ENCODE data around the gene PTGR3. TPM values are rescaled to one million over a fixed set of nuclear protein-coding genes. Genes with fewer than 3 reads are reported as not detected.
"Not testable (repeated sequence)": the region's sequence is repeated elsewhere in the genome, so short reads cannot be mapped to it uniquely, and the experiment has no call there.

Gene PTGR3
- total and polyA plus RNA-seq, 12 donors, result 10.0 to 71.3 (median 57.1) TPM

GRCh38 chr18:75199327-75199726 is 9.6 kb downstream of the PTGR3 start:
- Histone ChIP-seq H3K4me1 (peaks cover 6 to 54% (median 28%) of the 10 kb centered on the region in 9 donors), H3K27me3 (no peaks in the 10 kb centered on the region), H3K36me3 (peaks cover 0 to 32% (median 4%) of the 10 kb centered on the region in 9 donors), H3K4me3 (no peak overlapping the region), H3K9me3 (no peaks in the 10 kb centered on the region), H3K27ac (peak overlapping the region in 1 of 10 donors; percentile 17)
- no peak for DNase-seq
- TF ChIP-seq CTCF (IDR thresholded peaks at IDR 0.05), result no peak
- 67 to 79% methylated on average over 4 of the region's 4 CpGs for WGBS, 2 donors
- intact Hi-C loops (cut with DNase I), result no loop called here
- no peak for ATAC-seq

DNA sequence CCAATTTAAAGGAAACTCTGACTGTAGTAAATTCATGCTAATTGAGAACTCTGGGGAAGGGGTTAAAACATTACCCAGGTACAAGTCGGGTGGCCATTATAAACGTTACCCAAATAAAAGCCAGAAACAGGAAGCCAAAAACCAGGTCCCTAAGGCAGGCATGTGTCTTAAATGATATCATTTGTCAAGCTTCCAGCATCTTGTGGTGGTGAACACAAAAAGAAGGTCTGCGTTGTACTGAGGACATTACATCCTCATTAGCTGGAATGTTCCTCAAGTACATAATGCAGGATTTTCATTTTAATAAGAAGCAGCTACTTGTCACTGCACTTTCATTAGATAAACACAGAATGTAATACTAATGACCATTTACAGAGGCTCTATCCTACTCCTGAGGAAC is 10.9 kb downstream of the PTGR3 start:
- peaks cover 0 to 32% (median 4%) of the 10 kb centered on the region in 9 donors for H3K36me3 ChIP-seq
- H3K27me3 ChIP-seq, result no peaks in the 10 kb centered on the region
- no peaks in the 10 kb centered on the region for H3K9me3 ChIP-seq
- H3K4me3 ChIP-seq, result no peak overlapping the region
- 8 to 22% methylated on average over 3 of the region's 3 CpGs for WGBS, 2 donors
- no peak for TF ChIP-seq CTCF (IDR thresholded peaks at IDR 0.05)
- intact Hi-C loops (cut with DNase I), result no loop called here
- DNase-seq, result no peak
- H3K27ac ChIP-seq, result peak overlapping the region in 1 of 10 donors; percentile 16
- peaks cover 2 to 41% (median 18%) of the 10 kb centered on the region in 9 donors for H3K4me1 ChIP-seq
- peak in 1 of 8 donors; percentile 17 for ATAC-seq

GRCh38 chr18:75192899-75193298 is 16.0 kb downstream of the PTGR3 start:
- no peak for TF ChIP-seq CTCF (IDR thresholded peaks at IDR 0.05)
- Histone ChIP-seq H3K4me1 (peaks cover 0 to 6% (median 4%) of the 10 kb centered on the region in 9 donors), H3K27me3 (no peaks in the 10 kb centered on the region), H3K4me3 (no peak overlapping the region), H3K27ac (no peak overlapping the region), H3K36me3 (peaks cover 0 to 9% (median 0%) of the 10 kb centered on the region in 9 donors), H3K9me3 (no peaks in the 10 kb centered on the region)
- intact Hi-C loops (cut with DNase I), result no loop called here
- ATAC-seq, result no peak
- 72 to 74% methylated on average over 7 of the region's 7 CpGs for WGBS, 2 donors
- no peak for DNase-seq

GRCh38 chr18:75189696-75190095 is 19.2 kb downstream of the PTGR3 start:
- Histone ChIP-seq H3K4me3 (no peak overlapping the region), H3K36me3 (no peaks in the 10 kb centered on the region), H3K9me3 (no peaks in the 10 kb centered on the region), H3K27me3 (no peaks in the 10 kb centered on the region), H3K27ac (no peak overlapping the region), H3K4me1 (peaks cover 0 to 14% (median 0%) of the 10 kb centered on the region in 9 donors)
- peak in 1 of 8 donors; percentile 32 for ATAC-seq
- DNase-seq, result no peak
- intact Hi-C loops (cut with DNase I), result no loop called here
- no peak for TF ChIP-seq CTCF (IDR thresholded peaks at IDR 0.05)
- whole genome bisulfite sequencing, 2 donors, result 97% methylated on average over 6 of the region's 6 CpGs

- ATAC-seq; intact Hi-C loops (cut with DNase I); H3K27me3 ChIP-seq; DNase-seq; H3K9me3 ChIP-seq; H3K27ac ChIP-seq; H3K36me3 ChIP-seq; H3K4me3 ChIP-seq: not testable (repeated sequence)
- 70 to 79% methylated on average over 4 of the region's 4 CpGs for WGBS, 2 donors
- H3K4me1 ChIP-seq, result peaks cover 0 to 15% (median 0%) of the 10 kb centered on the region in 9 donors
Observed at GRCh38 chr18:75187702-75188101, 21.2 kb downstream of the PTGR3 start.
